Ishikawa (cell line): ENCODE results near the gene NUCKS1.

ENCODE experiments used
- CEBPB ChIP-seq: IDR thresholded peaks from 2 replicates; pipeline ENCODE4 v1.6.1; 2012
- CREB1 ChIP-seq: IDR thresholded peaks from 2 replicates; pipeline ENCODE4 v1.6.1; 2012; ENCODE audit warnings: low read depth
- EGR1 ChIP-seq: IDR thresholded peaks from 2 replicates; pipeline ENCODE4 v1.6.1; 2012
- EP300 ChIP-seq: IDR thresholded peaks from 2 replicates; pipeline ENCODE4 v1.6.1; 2012; ENCODE audit warnings: borderline replicate concordance
- FOXM1 ChIP-seq: IDR thresholded peaks from 2 replicates; pipeline ENCODE4 v1.6.1; 2012; ENCODE audit warnings: low read depth, borderline replicate concordance
- NFIC ChIP-seq: IDR thresholded peaks from 2 replicates; pipeline ENCODE4 v1.6.1; 2012
- RAD21 ChIP-seq: IDR thresholded peaks from 2 replicates; pipeline ENCODE4 v1.6.1; 2012; ENCODE audit warnings: low read depth
- TAF1 ChIP-seq: IDR thresholded peaks from 2 replicates; pipeline ENCODE4 v1.6.1; 2012; ENCODE audit warnings: low read depth, mild to moderate bottlenecking
- TCF12 ChIP-seq: IDR thresholded peaks from 2 replicates; pipeline ENCODE4 v1.6.1; 2012; ENCODE audit warnings: low read depth
- TEAD4 ChIP-seq: IDR thresholded peaks from 2 replicates; pipeline ENCODE4 v1.6.1; 2012
- YY1 ChIP-seq: IDR thresholded peaks from 2 replicates; pipeline ENCODE4 v1.6.1; 2012; ENCODE audit warnings: low read depth
- ZBTB7A ChIP-seq: IDR thresholded peaks from 2 replicates; pipeline ENCODE4 v1.6.1; 2012; ENCODE audit warnings: low read depth
- TF ChIP-seq, protein P1 (sequence below): IDR thresholded peaks from 2 replicates; pipeline ENCODE4 v1.6.1; 2012
- TF ChIP-seq, protein P2 (sequence below): IDR thresholded peaks from 2 replicates; pipeline ENCODE4 v1.6.1; 2012; ENCODE audit warnings: low read depth, mild to moderate bottlenecking
- TF ChIP-seq, protein P3 (sequence below): IDR thresholded peaks from 2 replicates; pipeline ENCODE4 v1.6.1; 2012

Gene NUCKS1

DNA sequence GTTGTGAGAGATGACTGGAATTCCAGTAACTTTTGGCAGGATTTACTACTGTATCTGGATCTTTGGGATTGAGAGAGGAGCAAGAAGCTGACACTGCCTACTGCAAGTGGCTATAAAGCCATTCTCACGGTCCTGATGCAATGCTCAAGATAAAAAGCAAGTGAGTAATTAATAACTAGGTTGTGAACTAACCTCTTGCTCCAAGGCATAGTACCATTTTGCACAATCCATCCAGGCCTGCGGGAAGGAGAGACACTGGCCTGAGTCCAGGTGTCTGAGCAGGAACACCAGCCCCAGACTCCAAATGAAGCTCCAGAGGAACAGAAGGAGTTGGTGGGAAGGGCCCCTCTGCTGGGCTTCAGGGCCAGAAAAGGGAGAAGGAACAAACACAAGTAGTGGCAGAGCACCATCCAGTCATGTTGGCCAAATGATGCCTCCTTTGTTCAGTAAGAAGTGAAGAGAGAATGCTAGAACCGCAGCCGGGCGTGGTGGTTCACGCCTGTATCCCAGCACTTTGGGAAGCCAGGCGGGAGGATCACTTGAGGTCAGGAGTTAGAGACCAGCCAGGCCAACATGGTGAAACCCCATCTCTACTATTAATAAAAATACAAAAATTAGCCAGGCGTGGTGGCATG is 59.7 kb downstream of the NUCKS1 start:
- TF ChIP-seq CEBPB, result no peak
- TF ChIP-seq EP300, result no peak
- TF ChIP-seq YY1, result no peak
- TF ChIP-seq, protein P1, sequence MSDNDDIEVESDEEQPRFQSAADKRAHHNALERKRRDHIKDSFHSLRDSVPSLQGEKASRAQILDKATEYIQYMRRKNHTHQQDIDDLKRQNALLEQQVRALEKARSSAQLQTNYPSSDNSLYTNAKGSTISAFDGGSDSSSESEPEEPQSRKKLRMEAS, result no peak
- TF ChIP-seq, protein P2, sequence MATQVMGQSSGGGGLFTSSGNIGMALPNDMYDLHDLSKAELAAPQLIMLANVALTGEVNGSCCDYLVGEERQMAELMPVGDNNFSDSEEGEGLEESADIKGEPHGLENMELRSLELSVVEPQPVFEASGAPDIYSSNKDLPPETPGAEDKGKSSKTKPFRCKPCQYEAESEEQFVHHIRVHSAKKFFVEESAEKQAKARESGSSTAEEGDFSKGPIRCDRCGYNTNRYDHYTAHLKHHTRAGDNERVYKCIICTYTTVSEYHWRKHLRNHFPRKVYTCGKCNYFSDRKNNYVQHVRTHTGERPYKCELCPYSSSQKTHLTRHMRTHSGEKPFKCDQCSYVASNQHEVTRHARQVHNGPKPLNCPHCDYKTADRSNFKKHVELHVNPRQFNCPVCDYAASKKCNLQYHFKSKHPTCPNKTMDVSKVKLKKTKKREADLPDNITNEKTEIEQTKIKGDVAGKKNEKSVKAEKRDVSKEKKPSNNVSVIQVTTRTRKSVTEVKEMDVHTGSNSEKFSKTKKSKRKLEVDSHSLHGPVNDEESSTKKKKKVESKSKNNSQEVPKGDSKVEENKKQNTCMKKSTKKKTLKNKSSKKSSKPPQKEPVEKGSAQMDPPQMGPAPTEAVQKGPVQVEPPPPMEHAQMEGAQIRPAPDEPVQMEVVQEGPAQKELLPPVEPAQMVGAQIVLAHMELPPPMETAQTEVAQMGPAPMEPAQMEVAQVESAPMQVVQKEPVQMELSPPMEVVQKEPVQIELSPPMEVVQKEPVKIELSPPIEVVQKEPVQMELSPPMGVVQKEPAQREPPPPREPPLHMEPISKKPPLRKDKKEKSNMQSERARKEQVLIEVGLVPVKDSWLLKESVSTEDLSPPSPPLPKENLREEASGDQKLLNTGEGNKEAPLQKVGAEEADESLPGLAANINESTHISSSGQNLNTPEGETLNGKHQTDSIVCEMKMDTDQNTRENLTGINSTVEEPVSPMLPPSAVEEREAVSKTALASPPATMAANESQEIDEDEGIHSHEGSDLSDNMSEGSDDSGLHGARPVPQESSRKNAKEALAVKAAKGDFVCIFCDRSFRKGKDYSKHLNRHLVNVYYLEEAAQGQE, result no peak
- TF ChIP-seq, protein P3, sequence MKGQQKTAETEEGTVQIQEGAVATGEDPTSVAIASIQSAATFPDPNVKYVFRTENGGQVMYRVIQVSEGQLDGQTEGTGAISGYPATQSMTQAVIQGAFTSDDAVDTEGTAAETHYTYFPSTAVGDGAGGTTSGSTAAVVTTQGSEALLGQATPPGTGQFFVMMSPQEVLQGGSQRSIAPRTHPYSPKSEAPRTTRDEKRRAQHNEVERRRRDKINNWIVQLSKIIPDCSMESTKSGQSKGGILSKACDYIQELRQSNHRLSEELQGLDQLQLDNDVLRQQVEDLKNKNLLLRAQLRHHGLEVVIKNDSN, result no peak
- no peak for TF ChIP-seq RAD21
- no peak for TF ChIP-seq FOXM1
- TF ChIP-seq CREB1, result no peak
- no peak for TF ChIP-seq NFIC
- TF ChIP-seq EGR1, result no peak
- no peak for TF ChIP-seq TAF1
- TF ChIP-seq TEAD4, result no peak
- no peak for TF ChIP-seq ZBTB7A
- TF ChIP-seq TCF12, result no peak

DNA sequence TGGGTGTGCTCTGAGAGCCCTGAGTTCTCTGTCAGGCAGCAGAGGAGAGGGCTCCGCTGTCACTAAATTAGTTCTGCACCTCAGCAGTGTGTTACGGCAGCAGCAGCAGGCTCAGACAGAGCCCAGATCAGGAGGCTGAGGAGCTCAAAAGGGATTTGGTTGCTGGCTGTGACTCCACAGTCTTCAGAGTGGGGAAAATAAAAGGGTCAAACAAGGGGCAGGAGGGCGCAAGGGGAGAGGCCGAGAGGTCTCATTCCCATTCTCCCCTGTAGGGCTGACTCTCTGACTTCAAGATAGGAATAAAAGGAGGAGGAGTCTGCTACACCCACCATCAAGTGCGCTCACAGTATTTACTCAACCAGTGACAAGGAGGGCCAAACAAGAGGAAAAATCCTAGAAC is 60.5 kb downstream of the NUCKS1 start:
- TF ChIP-seq TEAD4, result no peak
- TF ChIP-seq CEBPB, result no peak

DNA sequence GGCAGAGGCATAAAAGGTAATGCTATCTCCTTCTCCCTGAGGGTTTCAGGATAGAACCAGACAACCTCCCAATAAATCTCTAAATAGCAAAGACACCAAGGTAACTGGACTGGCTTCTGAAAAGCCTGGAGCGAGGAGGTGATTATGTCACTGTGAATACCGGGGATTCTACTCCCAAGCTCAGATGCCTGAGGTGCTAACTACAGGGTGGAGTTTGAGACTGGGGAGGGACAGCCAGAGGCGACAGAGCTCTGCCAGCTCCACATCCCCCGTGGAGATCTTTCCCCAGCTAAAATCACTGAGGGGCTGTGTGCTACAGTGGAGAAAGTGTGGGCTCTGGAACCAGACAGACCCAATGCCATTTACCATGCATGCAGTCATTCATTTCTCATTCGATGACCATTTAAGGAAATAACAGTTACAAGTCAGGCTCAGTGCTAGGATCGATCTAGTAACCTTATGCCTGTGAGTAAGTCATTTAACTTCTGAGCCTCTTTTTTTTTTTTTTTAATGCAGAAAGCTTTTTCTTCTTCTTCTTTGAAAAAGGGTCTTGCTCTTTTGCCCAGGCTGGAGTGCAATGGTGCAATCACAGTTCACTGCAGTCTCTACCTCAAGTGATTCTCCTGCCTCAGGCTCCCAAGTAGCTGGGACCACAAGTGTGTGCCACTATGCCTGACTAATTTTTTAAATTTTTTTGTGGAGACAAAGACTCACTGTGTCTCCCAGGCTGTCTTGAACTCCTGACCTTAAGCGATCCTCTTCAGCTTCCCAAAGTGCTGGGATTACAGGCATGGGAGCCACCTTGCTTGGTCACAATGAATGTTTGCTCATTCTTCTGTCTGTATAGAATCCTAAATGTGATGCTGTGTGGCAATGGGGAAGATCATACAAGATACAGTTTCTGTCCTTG is 61.6 kb downstream of the NUCKS1 start:
- no peak for TF ChIP-seq TAF1
- no peak for TF ChIP-seq CEBPB
- TF ChIP-seq RAD21, result no peak
- TF ChIP-seq YY1, result no peak
- no peak for TF ChIP-seq TEAD4
- no peak for TF ChIP-seq FOXM1
- TF ChIP-seq, protein P1, result no peak

DNA sequence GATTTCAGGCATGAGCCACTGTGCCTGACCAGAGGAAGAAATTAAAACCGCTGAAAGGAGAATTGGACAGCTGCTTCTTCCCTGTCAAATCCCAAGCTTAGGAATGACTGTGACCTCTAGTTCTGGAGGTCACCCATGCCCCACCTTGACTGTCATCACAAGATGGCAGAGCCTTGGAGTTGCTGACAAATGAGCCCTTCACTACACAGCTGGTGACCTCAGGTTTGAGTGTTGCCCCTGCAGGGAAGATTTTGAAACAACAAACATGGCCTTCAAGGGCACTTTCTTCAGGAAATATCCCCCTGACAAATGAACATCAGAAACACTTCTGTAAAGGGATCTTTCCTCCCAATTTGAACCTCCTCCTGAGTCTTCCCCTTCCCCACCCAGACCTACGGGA is 62.7 kb downstream of the NUCKS1 start:
- no peak for TF ChIP-seq CEBPB
- no peak for TF ChIP-seq TAF1
- TF ChIP-seq NFIC, result no peak
- TF ChIP-seq ZBTB7A, result no peak
- TF ChIP-seq EP300, result no peak
- TF ChIP-seq TCF12, result no peak
- TF ChIP-seq, protein P1, result no peak
- TF ChIP-seq, protein P2, result no peak
- TF ChIP-seq RAD21, result no peak
- no peak for TF ChIP-seq FOXM1

DNA sequence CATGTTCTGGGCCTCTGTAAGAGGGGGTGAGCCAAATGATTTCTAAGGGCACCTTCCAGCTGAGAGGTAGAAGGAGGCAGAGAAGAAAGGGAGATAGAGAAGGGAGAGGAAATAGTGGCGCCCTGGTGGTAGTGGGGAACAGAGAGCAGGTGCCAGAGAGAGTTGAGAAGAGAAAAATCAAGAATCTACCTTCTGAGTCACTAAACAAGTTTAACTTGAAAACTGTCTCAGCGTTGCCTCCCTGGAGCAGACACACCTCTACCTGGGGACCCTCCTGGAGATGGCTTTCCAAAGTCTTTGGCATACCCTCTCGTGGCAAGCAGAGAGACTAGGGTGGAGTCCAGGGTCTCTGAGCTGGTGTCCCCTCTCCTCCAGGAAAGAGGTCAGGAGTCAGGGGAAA is 68.6 kb downstream of the NUCKS1 start:
- TF ChIP-seq RAD21 (no peak), TAF1 (no peak), TEAD4 (no peak), NFIC (no peak), ZBTB7A (no peak), EGR1 (no peak), EP300 (no peak), TCF12 (no peak), FOXM1 (no peak), CREB1 (no peak), YY1 (no peak), CEBPB (no peak)
- TF ChIP-seq, protein P3, result no peak
- TF ChIP-seq, protein P2, result no peak
- TF ChIP-seq, protein P1, result no peak
